ENCODE measurements around the gene MYL2.

MYL2 gene

GRCh38 chr12:110896559-110896958 is 23.8 kb downstream of the MYL2 start:
- DNase-seq (ENCODE audit: low read depth) = no peak

GRCh38 chr12:110893956-110894355 is 26.4 kb downstream of the MYL2 start:
- DNase-seq (ENCODE audit: low read depth) = no peak

GRCh38 chr12:110889361-110889760 is 31.0 kb downstream of the MYL2 start:
- DNase-seq (ENCODE audit: low read depth) = no peak

GRCh38 chr12:110888256-110888991 is 32.0 kb downstream of the MYL2 start:
- no peak for DNase-seq (ENCODE audit: low read depth)

GRCh38 chr12:110885152-110885840 is 35.1 kb downstream of the MYL2 start:
- no peak for DNase-seq (ENCODE audit: low read depth)

- DNase-seq (ENCODE audit: low read depth) = no peak
Observed at GRCh38 chr12:110883251-110883650, 37.1 kb downstream of the MYL2 start.

- no peak for DNase-seq (ENCODE audit: low read depth)
Observed at GRCh38 chr12:110880651-110881050, 39.7 kb downstream of the MYL2 start.

GRCh38 chr12:110874781-110875180 is 45.6 kb downstream of the MYL2 start:
- DNase-seq (ENCODE audit: low read depth) = no peak

GRCh38 chr12:110874351-110874750 is 46.0 kb downstream of the MYL2 start:
- DNase-seq (ENCODE audit: low read depth) = no peak

- no peak for DNase-seq (ENCODE audit: low read depth)
Observed at GRCh38 chr12:110872100-110872499, 48.3 kb downstream of the MYL2 start.

GRCh38 chr12:110869803-110870202 is 50.6 kb downstream of the MYL2 start:
- no peak for DNase-seq (ENCODE audit: low read depth)

GRCh38 chr12:110869026-110869425 is 51.4 kb downstream of the MYL2 start:
- DNase-seq (ENCODE audit: low read depth) = no peak

GRCh38 chr12:110865521-110865920 is 54.9 kb downstream of the MYL2 start:
- DNase-seq (ENCODE audit: low read depth) = no peak

GRCh38 chr12:110863161-110863560 is 57.2 kb downstream of the MYL2 start:
- DNase-seq (ENCODE audit: low read depth) = no peak

- DNase-seq (ENCODE audit: low read depth) = no peak
Observed at GRCh38 chr12:110862329-110862728, 58.0 kb downstream of the MYL2 start.

GRCh38 chr12:110861729-110862128 is 58.6 kb downstream of the MYL2 start:
- no peak for DNase-seq (ENCODE audit: low read depth)

Measured in stromal cell of bone marrow (primary cell).